Measurements from ENCODE around the gene HPD. TPM values are rescaled to one million over a fixed set of nuclear protein-coding genes. Genes with fewer than 3 reads are reported as not detected.

The HPD gene
- total RNA-seq: 0.16 TPM in 1 of 3 replicates, not detected in the others

DNA sequence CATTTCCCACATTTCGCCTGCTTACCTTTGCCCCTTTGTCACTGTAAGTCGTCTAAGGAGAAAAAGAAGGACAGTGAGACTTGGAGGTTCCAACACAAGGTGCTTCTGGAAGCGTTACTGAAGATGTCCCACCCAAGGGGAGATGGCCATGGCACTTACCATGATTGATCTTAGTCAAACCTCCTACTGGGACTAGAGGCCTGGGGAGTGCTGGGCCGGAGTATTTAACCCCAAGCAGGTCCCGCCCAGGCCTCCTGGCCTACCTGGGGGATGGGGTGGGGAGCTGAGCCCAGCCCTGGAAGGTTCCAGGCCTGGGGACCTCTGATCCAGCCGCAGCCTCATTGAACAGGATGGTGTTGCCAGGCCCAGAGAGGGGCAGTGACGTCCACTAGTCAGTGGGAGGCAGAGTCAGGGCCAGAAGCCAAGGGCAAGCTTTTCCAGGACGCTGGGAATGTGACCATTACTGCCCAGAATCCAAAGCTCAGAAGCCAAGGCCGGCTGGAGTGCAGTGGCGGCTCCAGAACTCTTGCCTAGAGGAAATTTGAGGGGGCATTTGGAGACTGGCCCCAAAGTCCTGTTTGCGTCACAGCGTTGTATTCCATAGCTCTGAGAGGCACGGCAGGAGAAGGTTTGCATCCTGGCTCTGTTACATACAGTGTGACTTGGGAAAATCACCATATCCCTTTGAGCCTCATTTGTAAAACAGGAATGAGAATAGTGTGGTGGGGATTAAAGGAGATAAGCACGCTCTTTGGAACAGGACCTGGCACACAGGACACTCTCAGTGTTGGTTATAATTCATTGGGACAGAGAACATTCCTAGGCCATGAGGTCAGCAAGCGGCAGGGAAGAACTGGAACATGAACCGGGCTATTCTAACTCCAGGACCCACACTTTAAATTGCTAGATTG lies at the start of gene HPD:
Gene HPD, minus strand, starts transcription at position 198 of the 911 bp plus-strand sequence. Its CDS starts 36 bp downstream, at position 162.
- Mint-ChIP-seq H3K9me3 (no peaks in the 10 kb centered on the region), H3K27me3 (ENCODE audit: low read depth) (no peaks in the 10 kb centered on the region), H3K4me1 (peaks cover 24% of the 10 kb centered on the region), H3K27ac (peak within 1 kb of the TSS; percentile 24), H3K4me3 (no peak within 1 kb of the TSS), H3K36me3 (no peaks in the 10 kb centered on the region)
- no peak for DNase-seq (ENCODE audit: low spot score in 2 of 2, unreplicated experiment in 2 of 2)
- no peak for TF ChIP-seq CTCF (IDR thresholded peaks at IDR 0.05; ENCODE audit: unreplicated experiment)

DNA sequence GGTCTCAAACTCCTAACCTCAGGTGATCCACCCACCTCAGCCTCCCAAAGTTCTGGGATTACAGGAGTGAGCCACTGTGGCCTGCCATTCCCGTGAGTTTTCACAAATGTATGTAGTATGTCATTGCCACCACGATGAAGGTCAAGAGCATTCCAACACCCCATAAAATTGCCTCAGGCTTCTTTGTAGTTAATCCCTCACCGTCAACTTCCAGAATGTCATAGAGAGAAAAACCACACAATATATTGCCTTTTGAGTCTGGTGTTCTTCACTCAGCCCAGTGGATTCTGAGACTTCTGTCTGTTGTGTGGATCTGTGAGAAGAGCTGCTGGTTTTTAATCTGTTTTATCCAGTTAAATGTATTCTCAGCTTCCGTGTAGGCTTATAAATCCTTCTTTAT lies 47.1 kb upstream of the HPD start:
- DNase-seq (ENCODE audit: low spot score in 2 of 2, unreplicated experiment in 2 of 2): no peak
- Mint-ChIP-seq H3K27me3 (ENCODE audit: low read depth) (no peaks in the 10 kb centered on the region), H3K36me3 (peaks cover 48% of the 10 kb centered on the region), H3K4me3 (no peak overlapping the region), H3K9me3 (no peaks in the 10 kb centered on the region), H3K4me1 (peaks cover 5% of the 10 kb centered on the region), H3K27ac (peak overlapping the region; percentile 79)
- no peak for TF ChIP-seq CTCF (IDR thresholded peaks at IDR 0.05; ENCODE audit: unreplicated experiment)

GRCh38 chr12:121903202-121903601 lies 44.5 kb upstream of the HPD start:
- H3K27ac Mint-ChIP-seq: no peak overlapping the region
- peaks cover 44% of the 10 kb centered on the region for H3K36me3 Mint-ChIP-seq
- H3K4me3 Mint-ChIP-seq: no peak overlapping the region
- H3K9me3 Mint-ChIP-seq: no peaks in the 10 kb centered on the region
- no peaks in the 10 kb centered on the region for H3K27me3 Mint-ChIP-seq (ENCODE audit: low read depth)
- H3K4me1 Mint-ChIP-seq: peaks cover 5% of the 10 kb centered on the region
- no peak for DNase-seq (ENCODE audit: low spot score in 2 of 2, unreplicated experiment in 2 of 2)
- TF ChIP-seq CTCF (IDR thresholded peaks at IDR 0.05; ENCODE audit: unreplicated experiment): no peak

DNA sequence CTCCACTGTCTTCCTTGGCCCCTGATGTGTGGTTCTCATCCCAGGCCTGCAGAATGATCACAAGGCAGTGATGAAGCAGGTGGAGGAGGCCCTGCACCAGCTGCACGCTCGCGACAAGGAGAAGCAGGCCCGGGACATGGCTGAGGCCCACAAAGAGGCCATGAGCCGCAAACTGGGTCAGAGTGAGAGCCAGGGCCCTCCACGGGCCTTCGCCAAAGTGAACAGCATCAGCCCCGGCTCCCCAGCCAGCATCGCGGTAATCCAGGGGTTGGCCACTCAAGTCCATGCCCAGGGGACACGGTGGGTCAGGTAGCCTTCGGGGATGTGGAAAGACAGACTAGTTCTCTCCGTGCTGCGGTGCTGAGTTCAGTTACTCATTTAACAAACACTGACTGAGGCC lies 40.9 kb upstream of the HPD start:
- Mint-ChIP-seq H3K27me3 (ENCODE audit: low read depth) (no peaks in the 10 kb centered on the region), H3K4me1 (no peaks in the 10 kb centered on the region), H3K9me3 (no peaks in the 10 kb centered on the region), H3K4me3 (no peak overlapping the region), H3K36me3 (peaks cover 41% of the 10 kb centered on the region), H3K27ac (no peak overlapping the region)
- DNase-seq (ENCODE audit: low spot score in 2 of 2, unreplicated experiment in 2 of 2): no peak
- TF ChIP-seq CTCF (IDR thresholded peaks at IDR 0.05; ENCODE audit: unreplicated experiment): no peak

- Mint-ChIP-seq H3K27ac (no peak overlapping the region), H3K36me3 (peaks cover 35% of the 10 kb centered on the region), H3K4me1 (peaks cover 9% of the 10 kb centered on the region)
Observed at GRCh38 chr12:121898287-121898686, 39.6 kb upstream of the HPD start.

More at GRCh38 chr12:121898287-121898686, 39.6 kb upstream of the HPD start:
- DNase-seq (ENCODE audit: low spot score in 2 of 2, unreplicated experiment in 2 of 2): no peak
- Mint-ChIP-seq H3K4me3 (no peak overlapping the region), H3K27me3 (ENCODE audit: low read depth) (no peaks in the 10 kb centered on the region), H3K9me3 (no peaks in the 10 kb centered on the region)
- no peak for TF ChIP-seq CTCF (IDR thresholded peaks at IDR 0.05; ENCODE audit: unreplicated experiment)
